HK-2 (cell line): ENCODE data around the gene BABAM2.
"Not testable (repeated sequence)": the region's sequence is repeated elsewhere in the genome, so short reads cannot be mapped to it uniquely, and the experiment has no call there.

Experiments used
- DNase-seq: peaks from one replicate; pipeline ENCODE4 v3.0.0-alpha.2; 2018; ENCODE audit not compliant: unreplicated experiment

BABAM2 gene

DNA sequence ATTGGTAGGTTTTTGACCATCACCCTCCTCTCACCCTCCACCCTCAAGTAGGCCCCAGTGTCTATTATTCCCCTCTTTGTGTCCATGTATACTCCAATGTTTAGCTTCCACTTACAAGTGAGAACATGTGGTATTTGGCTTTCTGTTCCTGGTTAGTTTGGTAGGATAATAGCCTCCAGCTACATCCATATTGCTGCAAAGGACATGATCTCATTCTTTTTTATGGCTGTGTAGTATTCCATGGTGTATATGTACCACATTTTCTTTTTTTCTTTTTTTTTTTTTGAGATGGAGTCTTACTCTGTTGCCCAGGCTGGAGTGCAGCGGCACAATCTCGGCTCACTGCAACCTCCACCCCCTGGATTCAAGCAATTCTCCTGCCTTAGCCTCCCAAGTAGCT lies 88.2 kb downstream of the BABAM2 start:
- DNase-seq: not testable (repeated sequence)

DNA sequence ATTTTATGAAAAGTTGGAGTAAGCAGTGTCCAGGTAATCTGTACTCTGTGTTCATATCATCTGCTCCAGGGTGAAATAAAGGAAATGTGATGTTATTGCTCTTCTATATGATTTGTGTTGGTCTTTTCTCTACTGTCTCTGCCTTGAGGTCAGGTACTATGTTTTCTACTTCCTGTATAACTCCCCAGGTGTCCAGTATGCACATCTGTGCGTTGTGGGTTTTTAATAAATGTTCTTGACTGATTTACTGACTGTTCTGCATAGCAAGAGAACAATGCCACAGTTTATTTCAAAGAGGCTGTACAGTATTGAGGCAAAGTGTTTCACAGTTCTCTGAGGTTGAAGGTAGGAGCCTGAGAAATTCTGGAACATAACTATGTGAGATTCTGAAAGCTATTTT lies 89.7 kb downstream of the BABAM2 start:
- no peak for DNase-seq

DNA sequence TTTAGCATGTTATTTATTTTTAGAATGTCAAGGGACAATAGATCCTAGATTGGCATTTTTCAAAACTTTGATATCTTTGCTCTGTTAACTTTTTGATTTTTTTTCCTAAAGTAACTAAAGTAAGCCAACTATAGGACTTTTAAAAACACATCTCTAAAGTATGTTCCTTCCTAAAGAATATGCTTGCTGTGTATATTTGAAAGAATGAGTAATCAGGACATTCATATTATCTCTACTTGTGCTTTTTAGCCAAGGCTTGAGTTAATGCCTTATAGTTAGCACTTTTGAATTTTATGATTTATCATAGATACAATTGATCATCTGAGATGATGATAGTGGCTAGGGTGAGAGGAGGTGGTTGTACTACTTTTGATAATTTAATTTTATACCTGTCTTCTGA lies 93.6 kb downstream of the BABAM2 start:
- DNase-seq: no peak

DNA sequence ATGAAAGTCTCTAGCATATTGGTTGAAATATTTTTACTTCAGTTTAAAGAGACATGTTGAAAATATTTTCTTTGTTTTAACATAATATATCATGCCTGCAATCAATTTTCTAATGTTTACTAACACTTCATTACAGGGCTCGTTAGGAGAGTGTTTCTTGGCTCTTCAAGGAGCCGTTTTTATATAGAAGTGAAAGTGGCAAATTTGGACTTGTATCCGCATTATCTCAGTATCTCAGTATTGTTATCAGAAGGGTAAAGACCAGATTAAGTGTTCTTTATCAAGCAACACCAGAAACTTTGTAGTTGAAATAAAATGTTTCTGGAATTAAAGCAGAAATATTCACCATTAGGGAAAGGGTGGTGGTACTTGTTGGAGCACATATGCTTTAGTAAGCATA lies 97.8 kb downstream of the BABAM2 start:
- DNase-seq: no peak

DNA sequence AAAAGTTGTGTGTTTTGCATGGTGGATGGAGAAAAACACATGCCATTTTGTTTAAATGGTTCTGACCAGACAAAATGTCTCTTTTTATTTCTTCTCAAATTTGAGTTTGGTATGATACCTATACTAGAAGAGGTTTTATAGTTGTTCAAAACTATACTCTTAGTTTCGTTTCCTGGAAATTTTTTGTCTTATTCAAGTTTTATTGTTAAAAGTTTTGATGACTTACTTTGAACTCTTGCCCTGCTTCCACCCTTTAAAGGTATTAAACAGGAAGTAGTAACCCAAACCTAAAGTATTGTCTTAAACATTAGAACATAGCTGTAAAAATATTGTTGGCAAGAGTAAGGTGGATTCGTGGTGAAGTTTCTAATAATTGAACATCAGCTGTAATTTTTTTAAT lies 98.2 kb downstream of the BABAM2 start:
- DNase-seq: no peak

DNA sequence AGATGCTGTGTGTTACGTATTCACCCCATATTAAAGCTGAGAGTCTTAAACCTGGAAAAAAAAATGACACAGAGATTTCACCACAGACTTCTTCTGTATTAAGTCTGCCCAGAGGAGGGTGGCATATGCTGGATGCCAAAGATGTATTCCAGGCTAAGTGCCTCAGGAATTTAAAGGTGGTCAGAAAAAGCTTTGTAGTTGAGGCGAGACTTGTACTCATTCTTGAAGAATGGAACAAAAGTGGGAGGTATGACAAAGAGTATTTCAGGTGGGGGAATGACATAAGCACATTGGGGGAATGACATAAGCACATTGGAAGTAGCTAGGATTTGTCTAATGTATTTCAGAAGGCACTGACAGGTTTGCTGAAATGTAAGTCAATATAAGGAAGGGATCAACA lies 98.6 kb downstream of the BABAM2 start:
- peak; percentile 45 for DNase-seq

DNA sequence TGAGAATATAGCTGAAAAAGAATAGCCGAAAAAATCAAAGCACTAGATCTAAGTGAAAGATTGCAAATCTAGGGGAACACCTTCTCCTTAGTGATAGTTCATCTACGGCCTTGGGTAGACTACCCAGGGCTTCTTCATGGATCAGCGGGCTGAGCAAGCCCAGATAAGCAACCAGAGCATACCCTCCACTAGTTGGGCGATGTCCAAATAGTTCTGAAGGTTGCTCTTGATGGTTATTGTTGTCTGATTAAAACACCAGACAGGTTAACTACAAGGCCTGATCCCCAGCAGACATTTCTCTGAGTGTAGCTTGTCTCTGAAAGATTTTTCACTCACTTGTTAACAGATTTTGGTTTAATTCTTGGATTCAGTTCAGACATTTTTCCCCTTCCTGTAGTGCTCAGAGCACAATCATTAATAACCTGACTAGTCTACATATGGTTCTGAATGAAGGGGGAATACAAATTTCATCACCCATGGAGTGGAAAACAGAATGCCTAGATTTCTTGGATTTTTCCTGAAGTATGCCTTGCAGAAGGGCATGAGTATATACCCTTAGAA lies 99.6 kb downstream of the BABAM2 start:
- peak; percentile 44 for DNase-seq

DNA sequence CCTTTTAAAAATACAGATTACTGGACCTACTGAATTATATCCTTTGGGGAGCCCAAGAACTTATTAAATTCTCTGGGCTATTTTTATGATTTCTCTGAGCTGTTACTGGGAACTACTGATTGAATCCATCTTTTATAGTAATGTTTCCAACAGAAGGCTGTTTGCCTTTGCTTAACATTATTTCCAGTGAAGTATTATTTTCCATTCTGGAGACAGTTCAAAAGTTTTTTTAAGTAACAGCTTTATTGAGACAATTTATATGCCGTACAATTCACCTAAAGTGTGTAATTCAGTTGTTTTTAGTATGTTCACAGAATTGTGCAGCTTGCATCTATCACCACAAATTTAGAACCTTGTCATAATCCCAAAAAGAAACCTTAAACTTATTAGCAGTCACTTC lies 100.6 kb downstream of the BABAM2 start:
- DNase-seq: no peak

DNA sequence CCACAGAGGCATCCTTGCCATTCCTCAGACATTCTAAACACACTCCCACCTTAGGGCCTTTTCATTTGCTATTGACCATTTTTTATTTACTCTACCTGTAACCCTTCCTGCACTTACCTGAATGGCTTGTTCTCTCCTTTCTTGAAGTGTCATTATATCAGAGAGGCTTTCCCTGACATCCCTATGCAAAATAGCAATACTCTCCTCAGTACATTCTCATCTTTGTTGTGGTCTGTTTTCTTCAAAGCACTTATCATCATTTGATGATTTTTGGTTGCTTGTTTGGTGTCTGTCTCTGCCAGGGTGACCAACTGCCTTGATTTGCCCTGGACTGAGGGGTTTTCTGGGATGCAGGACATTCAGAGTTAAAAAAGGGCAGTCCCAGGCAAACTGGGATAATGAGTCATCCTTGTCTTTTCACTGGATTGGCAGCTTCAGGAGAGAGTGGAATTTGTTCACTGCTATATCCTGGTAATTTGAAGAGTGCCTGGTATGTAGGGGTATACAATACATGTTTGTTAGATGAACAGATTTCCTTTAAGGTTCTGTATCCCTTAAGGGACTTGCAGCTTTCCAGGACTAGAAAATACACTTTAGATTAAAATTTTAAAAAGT lies 102.4 kb downstream of the BABAM2 start:
- no peak for DNase-seq

DNA sequence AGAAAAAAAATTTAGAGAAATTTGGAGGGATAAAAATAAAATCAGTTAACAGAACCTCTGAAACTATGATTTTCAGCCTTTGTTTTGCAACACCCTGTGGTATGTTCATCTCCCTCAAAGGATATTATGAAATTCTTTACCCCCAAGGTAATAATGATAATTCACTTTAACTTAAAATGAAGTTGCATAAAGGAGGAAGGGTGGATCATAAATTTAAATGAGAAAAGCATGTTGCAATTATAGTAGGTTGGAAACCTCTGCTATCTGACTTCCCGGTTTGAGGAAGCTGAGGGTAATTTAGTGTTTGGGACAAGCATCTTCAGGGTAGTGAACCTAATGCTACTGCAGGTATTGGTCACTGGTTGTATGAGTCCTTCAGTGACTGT lies 102.9 kb downstream of the BABAM2 start:
- no peak for DNase-seq

DNA sequence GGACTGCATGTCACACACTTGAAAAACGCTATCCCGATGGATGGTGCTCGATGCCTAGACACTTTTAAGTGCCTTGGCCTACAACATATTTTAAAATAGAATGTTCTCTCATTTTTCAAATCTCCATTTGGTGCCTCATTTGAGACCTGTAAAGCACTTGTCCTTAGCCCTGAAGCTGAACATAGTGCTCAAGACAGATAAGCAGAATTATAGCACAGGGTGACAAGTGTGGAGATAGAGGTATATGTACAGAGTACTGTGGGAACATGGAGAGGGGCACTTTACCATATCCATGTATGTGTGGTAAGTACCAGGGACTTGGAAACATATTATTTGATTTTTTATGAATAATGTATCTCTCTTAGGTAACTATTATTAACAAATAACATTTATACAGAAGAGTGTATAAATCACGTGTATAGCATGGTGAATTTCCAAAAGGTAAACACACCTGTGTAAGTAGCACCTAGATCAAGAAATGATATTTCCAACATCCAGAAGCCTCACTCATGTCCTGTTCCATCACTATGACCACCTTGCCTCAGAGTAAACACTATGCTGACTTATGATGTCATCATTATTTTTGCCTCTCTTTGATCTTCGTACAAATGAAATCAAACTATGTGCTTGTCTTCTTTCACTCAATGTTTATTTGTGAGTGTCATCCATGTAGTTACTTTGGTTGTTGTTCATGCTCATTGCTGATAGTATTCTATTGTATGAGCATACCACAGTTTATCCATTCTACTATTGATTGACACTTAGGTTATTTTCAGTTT lies 103.6 kb downstream of the BABAM2 start:
- DNase-seq: no peak

DNA sequence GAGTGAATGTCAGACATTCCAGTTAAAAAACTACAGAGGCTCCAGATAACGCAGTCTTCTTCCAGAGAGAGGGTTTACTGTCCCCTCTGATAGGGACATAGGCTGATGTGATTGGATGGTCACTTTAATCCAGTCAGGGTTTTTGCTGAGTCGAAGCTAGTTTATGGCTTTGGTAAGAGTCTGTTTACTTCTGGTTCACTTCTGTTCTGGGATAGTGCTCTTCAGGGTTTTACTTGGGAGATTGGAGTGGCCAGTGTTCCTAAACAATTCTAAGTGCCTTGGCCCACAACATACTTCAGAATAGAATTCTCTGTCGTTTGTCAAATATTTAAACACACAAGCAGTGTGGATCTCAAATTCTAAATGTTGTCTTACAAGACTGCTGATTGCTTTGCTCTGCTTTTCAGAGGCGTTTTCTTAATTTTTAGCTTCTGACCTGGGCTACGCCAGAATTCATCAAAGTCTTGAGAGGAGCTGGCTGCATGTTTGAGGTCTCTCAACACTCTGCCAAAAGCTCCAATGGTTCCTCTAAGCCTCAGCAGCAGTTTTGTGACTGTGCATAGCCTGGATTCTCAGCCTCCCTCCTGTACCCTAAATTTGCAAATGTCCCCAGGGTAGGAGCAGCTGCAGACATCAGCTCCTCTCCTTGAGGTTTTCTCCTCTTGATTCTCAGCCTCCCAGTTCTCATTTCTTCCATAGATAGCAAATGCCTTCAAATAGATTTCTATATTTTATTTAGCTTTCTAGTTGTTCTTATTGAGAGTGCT lies 105.8 kb downstream of the BABAM2 start:
- DNase-seq: no peak

DNA sequence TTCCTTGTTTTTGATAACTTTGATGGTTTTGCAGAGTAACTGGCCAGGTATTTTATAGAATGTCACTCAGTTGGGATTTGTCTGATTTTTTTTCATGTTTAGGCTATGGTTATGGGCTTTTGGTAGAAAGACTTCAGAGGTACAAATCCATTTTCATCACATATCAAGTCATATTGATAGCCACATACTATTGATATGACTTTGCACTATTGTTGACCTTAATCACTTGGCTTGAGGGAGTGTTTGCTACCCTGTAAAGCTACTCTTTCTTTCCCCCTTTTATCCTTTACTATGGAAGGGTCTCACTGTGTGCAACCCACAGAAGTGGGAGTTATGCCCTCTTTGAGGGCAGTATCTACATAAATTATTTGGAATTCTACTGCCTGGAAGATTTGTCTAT lies 109.8 kb downstream of the BABAM2 start:
- no peak for DNase-seq

DNA sequence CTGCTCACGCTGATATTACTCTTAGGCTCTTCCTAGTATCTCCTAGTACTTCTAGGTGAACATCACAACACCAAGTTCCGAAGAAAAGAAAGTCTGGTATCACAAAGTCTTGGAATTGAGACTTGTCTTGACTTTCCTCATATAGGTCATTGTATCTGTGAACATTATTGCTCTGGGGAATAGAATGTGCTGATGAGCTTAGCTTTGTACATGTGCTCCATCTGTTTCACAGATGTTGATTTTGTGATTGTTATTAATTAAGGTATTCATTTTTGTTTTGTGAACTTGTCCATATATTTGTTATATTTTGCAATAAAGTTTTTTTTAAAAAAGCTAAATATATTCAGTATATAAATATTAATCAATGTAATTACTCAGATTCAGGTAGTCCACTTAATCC lies 111.7 kb downstream of the BABAM2 start:
- no peak for DNase-seq

DNA sequence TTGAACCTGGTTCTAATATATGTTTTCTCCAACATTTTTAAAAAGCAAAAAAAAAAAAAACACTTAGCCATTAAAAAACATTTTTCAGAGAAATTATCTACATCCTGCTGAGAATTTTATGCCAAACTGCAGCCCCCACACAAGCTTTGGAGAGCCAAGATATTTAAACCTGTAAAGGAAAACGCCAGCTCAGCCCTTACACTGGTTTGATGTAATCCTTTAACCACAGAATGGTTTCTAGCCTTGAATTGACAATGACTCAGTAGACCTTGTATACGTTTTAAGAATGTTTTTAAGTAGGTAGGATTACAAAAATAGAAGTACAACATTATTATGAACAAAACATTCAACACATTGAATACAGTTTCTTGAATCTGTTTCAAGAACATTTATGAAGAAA lies 113.6 kb downstream of the BABAM2 start:
- DNase-seq: peak; percentile 9

DNA sequence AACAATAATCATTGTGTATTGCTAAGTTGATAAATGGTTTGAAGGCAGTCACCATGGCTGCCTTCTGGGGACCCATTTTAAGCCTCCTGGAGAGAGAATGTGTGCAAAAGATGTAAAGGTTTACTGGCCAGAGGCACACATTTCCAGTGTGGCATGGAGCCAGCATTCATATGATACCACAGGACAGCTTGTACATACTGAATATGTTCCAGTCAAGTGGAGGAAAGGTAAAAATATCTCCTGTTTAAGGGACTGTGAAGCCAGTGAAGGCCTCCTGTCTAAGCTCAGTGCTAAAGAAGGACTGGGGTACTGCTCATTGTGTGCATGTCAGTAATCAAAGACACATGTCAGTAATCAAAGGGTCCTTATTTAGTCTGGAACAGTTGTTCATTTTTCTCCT lies 119.2 kb downstream of the BABAM2 start:
- DNase-seq: peak; percentile 8

DNA sequence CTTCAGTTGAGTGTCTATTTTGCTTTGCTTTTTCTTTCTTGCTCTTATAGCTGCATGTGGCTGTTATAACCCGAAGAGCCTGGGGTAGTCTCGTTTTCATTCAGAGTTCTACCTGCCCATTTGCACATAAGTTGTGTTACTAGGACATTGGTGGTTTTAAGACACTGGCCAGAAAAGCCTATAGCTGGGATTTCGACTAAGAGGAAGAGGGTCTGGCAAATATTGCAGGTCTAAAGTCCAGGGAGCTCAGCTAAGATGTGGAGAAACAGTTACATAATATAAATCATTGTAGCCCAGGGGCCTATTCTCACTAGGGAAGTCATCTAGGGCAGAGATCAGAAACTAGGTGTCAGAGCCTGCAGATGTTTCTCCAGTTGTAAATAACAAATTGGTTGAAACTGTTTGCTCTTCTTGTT lies 120.8 kb downstream of the BABAM2 start:
- DNase-seq: no peak

DNA sequence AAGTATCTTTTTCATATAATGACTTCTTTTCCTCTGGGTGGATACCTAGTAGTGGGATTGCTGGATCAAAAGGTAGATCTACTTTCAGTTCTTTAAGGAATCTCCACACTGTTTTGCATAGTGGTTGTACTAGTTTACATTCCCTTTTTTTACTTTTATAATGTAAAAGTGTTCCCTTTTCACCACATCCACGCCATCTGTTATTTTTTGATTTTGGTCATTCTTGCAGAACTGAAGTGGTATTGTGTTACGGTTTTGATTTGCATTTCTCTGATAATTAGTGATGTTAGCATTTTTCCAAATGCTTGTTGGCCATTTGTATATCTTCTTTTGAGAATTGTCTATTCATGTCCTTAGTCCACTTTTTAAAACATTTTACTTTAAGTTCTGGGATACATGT lies 127.9 kb downstream of the BABAM2 start:
- DNase-seq: not testable (repeated sequence)

DNA sequence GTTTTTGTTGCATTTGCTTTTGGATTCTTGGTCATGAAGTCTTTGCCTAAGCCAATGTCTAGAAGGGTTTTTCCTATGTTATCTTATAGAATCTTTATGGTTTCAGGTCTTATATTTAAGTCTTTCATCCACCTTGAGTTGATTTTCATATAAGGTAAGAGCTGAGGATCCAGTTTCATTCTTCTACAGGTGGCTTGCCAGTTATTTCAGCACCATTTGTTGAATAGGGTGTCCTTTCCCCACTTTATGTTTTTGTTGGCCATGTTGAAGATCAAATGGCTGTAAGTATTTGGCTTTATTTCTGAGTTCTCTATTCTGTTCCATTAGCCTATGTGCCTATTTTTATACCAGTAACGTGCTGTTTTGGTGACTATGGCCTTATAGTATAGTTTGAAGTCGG lies 129.0 kb downstream of the BABAM2 start:
- not testable (repeated sequence) for DNase-seq

DNA sequence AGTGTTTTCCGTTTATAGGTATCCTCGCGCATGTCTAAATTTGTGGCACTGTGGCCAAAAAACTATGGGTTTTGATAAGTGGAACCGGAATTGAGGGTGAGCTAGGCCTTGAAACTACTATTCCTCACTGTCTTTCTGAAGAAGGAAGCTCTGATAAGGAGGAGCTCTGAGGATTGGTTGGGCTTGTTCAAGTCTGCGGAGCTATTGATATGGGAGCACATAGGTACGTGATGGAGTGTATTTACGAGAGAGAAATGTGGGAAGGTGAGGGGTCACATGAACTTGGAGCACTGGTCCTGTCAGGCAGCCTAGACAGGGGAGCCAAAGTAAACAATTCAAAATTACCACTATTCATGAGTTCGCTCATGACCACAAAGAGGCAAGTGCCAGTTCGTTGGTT lies 131.4 kb downstream of the BABAM2 start:
- no peak for DNase-seq

DNA sequence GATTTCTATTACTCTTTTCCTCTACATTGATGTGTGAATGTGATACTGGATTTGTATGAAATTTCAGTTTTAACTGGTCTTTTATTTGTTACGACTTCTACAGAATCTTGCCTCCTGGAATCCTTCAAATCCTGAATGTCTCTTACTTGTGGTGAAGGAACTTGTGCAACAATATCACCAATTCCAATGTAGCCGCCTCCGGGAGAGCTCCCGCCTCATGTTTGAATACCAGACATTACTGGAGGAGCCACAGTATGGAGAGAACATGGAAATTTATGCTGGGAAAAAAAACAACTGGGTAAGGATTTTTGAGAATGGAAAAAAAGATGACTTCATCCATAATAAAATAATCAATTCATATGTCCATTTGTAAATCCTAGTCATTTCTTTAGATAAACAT lies 134.6 kb downstream of the BABAM2 start:
- DNase-seq: no peak

DNA sequence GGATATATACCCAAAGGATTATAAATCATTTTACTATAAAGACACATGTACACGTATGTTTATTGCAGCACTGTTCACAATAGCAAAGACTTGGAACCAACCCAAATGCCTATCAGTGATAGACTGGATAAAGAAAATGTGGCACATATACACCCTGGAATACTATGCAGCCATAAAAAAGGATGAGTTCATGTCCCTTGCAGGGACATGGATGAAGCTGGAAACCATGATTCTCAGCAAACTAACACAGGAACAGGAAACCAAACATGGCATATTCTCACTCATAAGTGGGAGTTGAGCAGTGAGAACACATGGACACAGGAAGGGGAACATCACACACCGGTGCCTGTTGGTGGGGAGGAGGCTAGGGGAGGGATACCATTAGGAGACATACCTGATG lies 135.7 kb downstream of the BABAM2 start:
- DNase-seq: not testable (repeated sequence)

DNA sequence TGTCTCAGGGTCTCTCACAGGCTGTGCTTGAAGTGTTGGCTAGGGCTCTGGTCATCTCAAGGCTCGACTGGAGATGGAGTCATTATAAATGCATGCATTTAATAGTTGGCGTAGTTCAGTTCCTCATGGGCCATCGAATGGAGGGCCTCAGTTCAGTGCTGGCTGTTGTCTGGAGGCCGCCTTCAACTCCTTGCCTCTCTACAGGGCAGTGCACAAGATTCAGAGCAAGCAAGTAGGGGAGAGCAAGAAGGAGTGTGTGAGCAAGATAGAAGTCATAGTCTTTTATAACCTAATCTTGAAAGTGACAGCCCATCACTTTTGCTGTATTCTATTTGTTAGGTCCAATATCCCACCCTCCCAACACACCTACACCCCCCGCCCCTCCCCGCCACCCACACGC lies 137.5 kb downstream of the BABAM2 start:
- DNase-seq: no peak
